Liver (tissue), 2 donors: ENCODE data around the gene WDR82.

Source experiments
- CTCF ChIP-seq: fragments of 150-350 bp; IDR thresholded peaks from 2 replicates; pipeline ENCODE4 v1.5.1; 2017; ENCODE audit warnings: improper control_type of control experiment, low read depth, low read length; ENCODE audit not compliant: missing input control
- YY1 ChIP-seq: IDR thresholded peaks from 2 replicates; pipeline ENCODE4 v1.6.1; 2016; ENCODE audit warnings: antibody characterized with exemption, mild to moderate bottlenecking
- donor health status: healthy.

GRCh38 chr3:52242039-52242438 lies 36.4 kb downstream of the WDR82 start:
- no peak for TF ChIP-seq CTCF
- no peak for TF ChIP-seq YY1
